Medulla oblongata (tissue), 1 donor: ENCODE measurements around the gene UTP25.
"Not testable (repeated sequence)": the region's sequence is repeated elsewhere in the genome, so short reads cannot be mapped to it uniquely, and the experiment has no call there.

ENCODE experiments used
- DNase-seq: peaks from one replicate; pipeline ENCODE4 v3.0.0-alpha.2; 2015; ENCODE audit errors: extremely low spot score

UTP25 gene

GRCh38 chr1:209871430-209871829 is 43.7 kb downstream of the UTP25 start:
- no peak for DNase-seq

- no peak for DNase-seq
These were observed 45.5 kb downstream of the UTP25 start for GRCh38 chr1:209873067-209873799.

- peak; percentile 64 for DNase-seq
These were observed 47.7 kb downstream of the UTP25 start for GRCh38 chr1:209875515-209875914.

- DNase-seq, result no peak
These were observed 48.5 kb downstream of the UTP25 start for GRCh38 chr1:209876078-209876800.

GRCh38 chr1:209877087-209877764 is 49.5 kb downstream of the UTP25 start:
- DNase-seq, result no peak

GRCh38 chr1:209878964-209879363 is 51.2 kb downstream of the UTP25 start:
- DNase-seq, result no peak

- DNase-seq, result peak; percentile 79
These were observed 51.8 kb downstream of the UTP25 start for GRCh38 chr1:209879539-209879938.

- no peak for DNase-seq
These were observed 52.3 kb downstream of the UTP25 start for GRCh38 chr1:209880031-209880430.

- DNase-seq, result no peak
These were observed 53.8 kb downstream of the UTP25 start for GRCh38 chr1:209881619-209882018.

- DNase-seq, result no peak
These were observed 54.5 kb downstream of the UTP25 start for GRCh38 chr1:209882286-209882685.

- no peak for DNase-seq
These were observed 55.2 kb downstream of the UTP25 start for GRCh38 chr1:209882942-209883340.

GRCh38 chr1:209883341-209883971 is 55.7 kb downstream of the UTP25 start:
- peak; percentile 63 for DNase-seq

GRCh38 chr1:209884249-209884648 is 56.5 kb downstream of the UTP25 start:
- no peak for DNase-seq

GRCh38 chr1:209884665-209885117 is 56.9 kb downstream of the UTP25 start:
- DNase-seq, result peak; percentile 38

- DNase-seq, result no peak
These were observed 57.8 kb downstream of the UTP25 start for GRCh38 chr1:209885403-209886218.

- DNase-seq, result no peak
These were observed 58.4 kb downstream of the UTP25 start for GRCh38 chr1:209886219-209886536.

- DNase-seq, result not testable (repeated sequence)
These were observed 60.7 kb downstream of the UTP25 start for GRCh38 chr1:209888291-209889076.

GRCh38 chr1:209889077-209889418 is 61.3 kb downstream of the UTP25 start:
- DNase-seq, result no peak

- DNase-seq, result no peak
These were observed 63.0 kb downstream of the UTP25 start for GRCh38 chr1:209890641-209891330.

- no peak for DNase-seq
These were observed 66.0 kb downstream of the UTP25 start for GRCh38 chr1:209893751-209894150.
